Activated naive CD8-positive, alpha-beta T cell treated with anti-CD3 and anti-CD28 coated beads, Interleukin-2, amount 50 U/mL, for 24 hours (primary cell): ENCODE data around the gene ABHD8.

Source experiments
- ATAC-seq: fragments of 150-1000 bp; cut with Tn5 transposase; one replicate; pipeline ENCODE4 v1.10.0; 2021
- DNase-seq: peaks from one replicate; pipeline ENCODE4 v3.0.0; 2021
- H3K27ac Mint-ChIP-seq: one replicate; pipeline ENCODE4 v1.8.0; 2021; ENCODE audit warnings: mild to moderate bottlenecking, mixed read lengths
- H3K27me3 Mint-ChIP-seq: one replicate; pipeline ENCODE4 v1.8.0; 2021; ENCODE audit warnings: mixed read lengths
- H3K36me3 Mint-ChIP-seq: one replicate; pipeline ENCODE4 v1.8.0; 2021; ENCODE audit warnings: low read depth, mixed read lengths
- H3K4me1 Mint-ChIP-seq: one replicate; pipeline ENCODE4 v1.8.0; 2021; ENCODE audit warnings: mixed read lengths
- H3K4me3 Mint-ChIP-seq: one replicate; pipeline ENCODE4 v1.8.0; 2021; ENCODE audit warnings: mild to moderate bottlenecking, moderate library complexity, mixed read lengths
- H3K9me3 Mint-ChIP-seq: one replicate; pipeline ENCODE4 v1.8.0; 2021; ENCODE audit warnings: mixed read lengths

Gene ABHD8

DNA sequence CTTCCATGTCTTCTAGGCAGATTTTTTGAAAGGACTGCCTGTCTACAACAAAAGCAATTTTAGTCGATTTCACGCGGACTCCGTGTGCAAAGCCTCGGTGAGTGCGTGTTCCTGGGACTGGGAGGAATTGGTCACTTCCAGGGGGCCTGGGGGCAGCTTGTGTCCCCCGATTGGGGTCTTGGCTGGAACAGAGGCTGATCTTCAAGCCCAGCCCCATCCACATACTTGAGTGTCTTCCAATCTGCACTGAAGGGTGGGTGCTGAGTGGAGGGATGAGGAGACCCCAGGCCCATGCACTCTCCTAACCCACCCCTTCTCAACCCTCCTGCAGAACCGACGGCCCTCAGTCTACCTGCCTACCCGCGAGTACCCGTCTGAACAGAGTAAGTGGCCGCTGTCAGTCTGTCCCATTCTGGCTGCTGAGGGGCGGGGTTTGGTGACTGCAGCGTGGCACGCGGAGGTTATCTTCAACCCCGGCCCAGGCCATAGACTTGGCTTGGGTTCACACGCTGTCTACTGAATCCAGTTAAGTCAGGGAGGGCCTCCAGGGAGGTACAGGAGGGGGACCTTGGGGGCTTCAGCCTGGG is 10.9 kb upstream of the ABHD8 start:
- no peaks in the 10 kb centered on the region for H3K9me3 Mint-ChIP-seq
- no peak overlapping the region for H3K4me3 Mint-ChIP-seq
- H3K36me3 Mint-ChIP-seq: peaks cover 10% of the 10 kb centered on the region
- no peak overlapping the region for H3K27ac Mint-ChIP-seq
- H3K27me3 Mint-ChIP-seq: peaks cover 2% of the 10 kb centered on the region
- no peak for ATAC-seq
- no peak for DNase-seq
- peaks cover 21% of the 10 kb centered on the region for H3K4me1 Mint-ChIP-seq

DNA sequence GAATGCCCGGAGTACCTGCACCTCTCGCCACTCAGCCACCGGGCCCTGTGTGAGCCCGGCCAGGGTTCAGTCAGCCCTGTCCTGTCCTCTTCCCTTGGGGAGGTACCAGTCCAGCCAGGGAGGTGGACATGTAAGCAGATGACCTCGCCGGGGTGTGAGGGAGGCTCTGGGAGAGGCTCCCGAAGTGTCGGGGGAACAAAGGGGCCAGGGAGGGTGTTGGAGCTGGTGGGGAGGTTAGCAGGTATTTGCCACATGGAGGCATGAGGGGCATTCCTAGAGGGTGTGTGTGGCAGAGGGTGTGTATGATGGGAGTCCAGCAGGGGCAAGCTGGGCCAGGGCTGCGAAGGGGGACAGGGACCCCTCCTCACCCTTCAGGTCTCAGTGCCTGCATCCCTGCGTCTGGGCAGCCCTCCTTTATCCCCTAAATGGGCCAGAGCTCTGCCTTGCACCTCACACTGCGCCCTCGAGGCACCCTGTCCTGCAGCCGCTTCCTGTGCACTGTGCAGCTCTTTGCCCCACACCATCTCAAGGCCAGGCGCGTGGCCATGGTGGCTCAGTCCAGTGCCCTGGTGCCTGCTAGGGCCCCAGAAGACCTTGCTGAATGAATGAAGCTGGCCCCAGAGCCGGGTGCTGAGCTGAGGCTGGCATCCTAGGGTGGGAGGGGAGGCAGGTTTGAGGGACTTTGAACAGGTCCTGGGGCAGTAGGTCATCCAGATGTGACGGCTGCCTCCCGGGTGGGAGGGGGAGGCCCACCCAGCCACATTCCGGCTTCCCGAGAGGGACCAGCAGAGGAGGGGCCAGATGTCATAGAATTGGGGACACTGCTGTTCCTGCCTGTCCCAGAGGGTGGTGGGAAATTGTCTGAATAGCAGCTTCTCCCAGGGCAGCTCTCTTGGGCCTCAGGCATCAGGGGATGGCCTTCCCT is 9.2 kb upstream of the ABHD8 start:
- no peak overlapping the region for H3K27ac Mint-ChIP-seq
- DNase-seq (no peak), ATAC-seq (no peak)
- H3K27me3 Mint-ChIP-seq: peaks cover 2% of the 10 kb centered on the region
- no peaks in the 10 kb centered on the region for H3K9me3 Mint-ChIP-seq
- H3K36me3 Mint-ChIP-seq: peaks cover 10% of the 10 kb centered on the region
- H3K4me1 Mint-ChIP-seq: peaks cover 30% of the 10 kb centered on the region
- H3K4me3 Mint-ChIP-seq: no peak overlapping the region

DNA sequence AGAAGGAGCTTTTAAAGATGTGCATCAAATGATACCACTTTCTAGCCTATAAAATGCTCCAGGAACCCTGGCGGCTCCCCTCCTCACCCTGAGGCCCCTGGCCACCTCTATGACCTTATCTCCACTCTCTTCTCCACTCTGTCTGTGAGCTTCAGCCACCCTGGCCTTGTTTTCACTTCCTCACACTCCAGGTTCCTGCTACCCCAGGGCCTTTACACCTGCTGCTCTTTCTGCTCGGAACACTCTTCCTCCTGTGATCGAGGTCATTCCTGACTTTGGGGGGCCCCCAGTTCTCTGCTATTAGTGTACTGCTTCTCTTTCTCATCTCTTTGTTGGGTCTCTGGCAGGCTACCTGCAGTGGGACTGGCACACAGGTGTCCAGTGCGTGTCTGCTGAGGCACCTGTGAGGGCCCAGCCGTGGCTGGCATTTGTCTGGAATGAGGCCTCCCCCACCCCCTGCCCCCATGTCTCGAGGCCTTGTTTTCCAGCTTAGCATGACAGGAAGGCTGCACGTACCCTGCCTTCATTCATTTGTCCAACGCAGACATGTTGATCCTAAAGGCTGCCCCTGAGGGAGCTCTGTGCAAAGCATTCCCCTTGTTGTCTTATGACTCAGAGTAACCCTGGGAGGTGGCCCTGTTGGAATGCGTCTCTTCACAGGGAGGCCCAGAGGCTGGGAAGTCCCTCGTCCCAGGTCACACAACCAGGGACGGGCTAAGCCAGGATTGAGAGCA is 8.4 kb upstream of the ABHD8 start:
- H3K4me1 Mint-ChIP-seq: peaks cover 35% of the 10 kb centered on the region
- peaks cover 10% of the 10 kb centered on the region for H3K36me3 Mint-ChIP-seq
- peak overlapping the region; percentile 36 for H3K27ac Mint-ChIP-seq
- DNase-seq (no peak), ATAC-seq (no peak)
- no peaks in the 10 kb centered on the region for H3K9me3 Mint-ChIP-seq
- H3K27me3 Mint-ChIP-seq: peaks cover 2% of the 10 kb centered on the region
- H3K4me3 Mint-ChIP-seq: no peak overlapping the region

DNA sequence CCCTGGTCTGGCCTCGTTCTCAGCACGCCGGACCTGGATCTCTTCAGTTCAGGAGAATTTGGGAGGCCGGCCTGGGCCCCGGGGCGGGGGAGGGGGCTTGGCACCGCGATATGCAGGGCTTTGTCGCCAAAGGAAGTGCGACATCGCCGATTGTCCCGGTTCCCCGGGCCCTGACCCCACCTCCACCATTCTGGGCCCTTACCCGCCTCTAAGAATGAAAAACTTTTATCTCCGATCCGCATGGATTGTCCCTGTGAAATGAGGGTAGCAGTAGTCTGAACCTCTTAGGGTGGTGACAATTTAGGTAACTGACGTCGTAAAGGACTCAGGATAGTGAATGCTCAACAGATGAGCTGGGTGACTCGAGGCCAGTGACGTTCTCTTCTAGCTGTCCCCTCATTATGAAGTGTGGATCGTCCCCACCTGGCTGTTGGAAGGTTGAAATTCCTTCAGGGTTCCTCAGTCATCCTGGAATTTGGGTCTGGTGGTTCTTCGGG is 6.8 kb upstream of the ABHD8 start:
- peaks cover 5% of the 10 kb centered on the region for H3K36me3 Mint-ChIP-seq
- DNase-seq: no peak

DNA sequence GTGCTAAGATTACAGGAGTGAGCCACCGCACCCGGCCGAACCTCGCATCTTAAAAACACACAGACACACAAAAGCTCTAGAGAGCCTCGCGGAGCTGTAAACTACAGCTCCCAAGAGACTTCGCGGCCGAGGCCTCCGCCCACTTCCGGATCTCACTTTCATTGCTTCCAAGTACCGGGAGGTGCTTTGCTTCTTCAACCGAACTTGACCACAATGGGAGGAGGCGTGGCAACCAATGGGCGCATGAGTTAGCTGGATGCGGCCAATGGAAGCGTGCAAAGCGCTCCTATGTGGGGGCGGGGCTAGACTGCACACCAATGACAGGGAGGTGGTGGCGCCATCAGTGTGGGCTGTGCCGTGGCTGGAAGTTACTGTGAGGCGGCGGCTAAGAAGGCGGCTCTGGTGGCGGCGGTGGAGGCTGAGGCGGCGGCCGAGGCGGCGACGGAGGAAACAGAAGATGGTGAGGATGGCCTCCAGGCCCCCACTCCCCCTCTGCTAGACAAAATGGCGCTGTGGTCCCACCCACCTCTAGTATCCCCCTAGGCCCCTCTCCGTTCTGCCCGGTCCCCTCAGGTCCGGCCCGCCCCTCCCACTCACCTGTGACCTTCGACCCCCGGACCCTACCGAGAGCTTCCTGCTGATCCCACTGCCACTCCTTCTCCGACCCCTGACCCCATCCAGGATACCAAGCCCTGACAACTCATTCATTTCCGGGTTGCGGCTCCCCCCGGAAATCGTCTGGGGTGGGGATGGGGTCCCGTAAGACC is 6.2 kb upstream of the ABHD8 start, which contains the start of gene DDA1:
DDA1 (plus strand) TSS at position 366 of the 767 bp plus-strand sequence; CDS start at position 458, 92 bp downstream.
- DNase-seq: peak; percentile 98
- Mint-ChIP-seq H3K4me1 (peaks cover 46% of the 10 kb centered on the region), H3K27ac (peak within 1 kb of the TSS; percentile 90), H3K27me3 (peaks cover 2% of the 10 kb centered on the region), H3K4me3 (peak within 1 kb of the TSS; percentile 84), H3K9me3 (no peaks in the 10 kb centered on the region), H3K36me3 (peaks cover 5% of the 10 kb centered on the region)
- ATAC-seq: peak; percentile 87

More for the DNA sequence above, 6.8 kb upstream of the ABHD8 start:
- H3K9me3 Mint-ChIP-seq: no peaks in the 10 kb centered on the region
- H3K27ac Mint-ChIP-seq: peak overlapping the region; percentile 90
- H3K27me3 Mint-ChIP-seq: peaks cover 2% of the 10 kb centered on the region
- peak overlapping the region; percentile 84 for H3K4me3 Mint-ChIP-seq
- ATAC-seq: no peak
- peaks cover 39% of the 10 kb centered on the region for H3K4me1 Mint-ChIP-seq

DNA sequence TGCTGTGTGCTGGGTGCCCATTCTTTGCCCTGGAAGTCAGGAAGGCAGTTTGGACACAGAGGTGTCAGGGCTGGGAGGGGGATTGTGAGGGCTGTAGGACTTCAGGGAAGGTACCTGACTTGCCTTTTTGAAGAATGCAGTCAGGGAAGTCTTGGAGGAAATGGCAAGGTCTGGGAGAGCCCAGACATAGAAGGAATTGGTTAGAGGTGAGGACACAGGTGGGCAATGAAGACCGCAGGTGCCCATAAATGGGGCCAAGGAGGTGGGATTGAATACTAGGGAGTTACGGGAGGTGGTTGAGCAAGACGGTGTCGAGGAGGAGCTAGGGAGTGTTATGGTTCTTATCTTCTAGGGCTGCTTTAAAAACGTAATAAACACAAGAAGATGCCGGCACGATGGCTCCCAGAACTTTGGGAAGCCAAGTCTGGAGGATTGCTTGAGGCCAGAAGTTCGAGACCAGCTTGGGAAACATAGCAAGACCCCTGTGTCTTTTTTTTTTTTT is 4.7 kb upstream of the ABHD8 start:
- Mint-ChIP-seq H3K27me3 (peaks cover 2% of the 10 kb centered on the region), H3K36me3 (peaks cover 5% of the 10 kb centered on the region), H3K4me3 (peak overlapping the region; percentile 90), H3K27ac (no peak overlapping the region), H3K9me3 (no peaks in the 10 kb centered on the region), H3K4me1 (peaks cover 53% of the 10 kb centered on the region)
- DNase-seq (no peak), ATAC-seq (no peak)

DNA sequence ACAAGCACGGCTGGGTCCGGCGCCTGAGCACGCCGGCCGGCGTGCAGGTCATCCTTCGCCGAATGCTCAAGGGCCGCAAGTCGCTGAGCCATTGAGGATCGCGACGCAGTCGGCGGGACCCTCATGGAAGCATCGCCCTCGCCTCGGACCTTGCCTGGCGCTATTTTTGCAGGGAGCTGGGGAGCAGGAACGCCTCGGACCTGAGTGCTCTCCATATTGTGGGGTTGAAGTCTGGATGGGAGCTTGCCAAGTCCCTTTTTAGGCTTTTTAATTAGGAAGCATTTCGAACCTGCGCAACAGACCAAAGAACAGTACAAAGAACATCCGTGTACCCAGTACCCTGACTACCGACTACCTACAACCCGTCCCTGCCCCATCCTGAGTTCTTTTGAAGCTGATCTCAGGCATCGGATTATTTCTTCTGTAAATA is 3.1 kb upstream of the ABHD8 start:
- Mint-ChIP-seq H3K36me3 (peaks cover 5% of the 10 kb centered on the region), H3K4me1 (peaks cover 52% of the 10 kb centered on the region), H3K4me3 (peak overlapping the region; percentile 90), H3K9me3 (no peaks in the 10 kb centered on the region), H3K27ac (peak overlapping the region; percentile 91), H3K27me3 (peaks cover 2% of the 10 kb centered on the region)
- no peak for ATAC-seq
- no peak for DNase-seq

DNA sequence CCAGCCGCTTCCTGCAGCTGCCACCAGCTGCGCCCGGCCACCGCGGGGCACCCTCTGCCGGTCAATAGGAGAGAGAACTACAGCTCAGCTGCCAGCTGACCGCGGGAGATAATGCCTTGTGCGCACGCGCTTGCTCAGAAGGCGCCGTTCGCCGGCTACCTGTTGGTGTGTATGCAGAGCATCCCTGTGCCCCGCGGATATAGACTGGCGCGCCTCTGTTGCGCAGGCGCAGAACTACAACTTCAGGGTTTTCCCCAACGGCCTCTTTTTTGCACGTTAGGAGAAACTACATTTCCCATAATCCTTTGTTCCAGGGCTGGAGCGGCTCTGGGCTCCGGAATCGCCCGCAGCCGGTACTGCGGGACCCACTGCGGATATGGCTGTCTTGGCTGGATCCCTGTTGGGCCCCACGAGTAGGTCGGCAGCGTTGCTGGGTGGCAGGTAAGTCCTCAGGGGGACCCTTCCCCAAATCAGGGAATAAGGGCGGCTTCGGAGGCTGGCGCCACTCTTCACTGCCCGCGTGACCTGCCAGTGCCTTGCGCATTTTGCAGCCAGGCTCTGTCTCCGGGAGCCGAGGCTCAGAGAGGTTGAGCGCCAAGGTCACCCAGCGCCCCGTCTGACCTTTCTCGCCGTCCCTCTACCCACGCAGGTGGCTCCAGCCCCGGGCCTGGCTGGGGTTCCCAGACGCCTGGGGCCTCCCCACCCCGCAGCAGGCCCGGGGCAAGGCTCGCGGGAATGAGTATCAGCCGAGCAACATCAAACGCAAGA is 2.5 kb upstream of the ABHD8 start, which contains the start of gene MRPL34:
MRPL34 (plus strand) TSS at position 356 of the 768 bp plus-strand sequence; CDS start at position 377, 21 bp downstream.
- peak; percentile 71 for ATAC-seq
- peak within 1 kb of the TSS; percentile 91 for H3K27ac Mint-ChIP-seq
- H3K27me3 Mint-ChIP-seq: peaks cover 2% of the 10 kb centered on the region
- peak; percentile 95 for DNase-seq
- peaks cover 48% of the 10 kb centered on the region for H3K4me1 Mint-ChIP-seq
- peaks cover 4% of the 10 kb centered on the region for H3K36me3 Mint-ChIP-seq
- H3K9me3 Mint-ChIP-seq: no peaks in the 10 kb centered on the region
- peak within 1 kb of the TSS; percentile 90 for H3K4me3 Mint-ChIP-seq

DNA sequence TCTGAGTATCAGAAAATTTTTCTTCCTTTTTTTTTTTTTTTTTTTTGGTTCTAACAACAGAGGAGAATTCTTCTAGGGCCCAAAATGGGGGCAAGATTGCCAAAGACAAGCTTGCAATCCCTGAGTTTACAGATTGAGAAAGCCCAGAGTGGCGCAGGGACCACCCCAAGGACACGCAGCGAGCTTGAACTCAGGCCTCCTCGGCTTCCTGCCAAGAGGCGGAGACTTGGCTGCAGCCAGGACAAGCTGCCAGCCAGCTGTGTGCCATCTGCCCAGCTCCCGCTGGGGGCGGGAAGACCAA is 1.9 kb upstream of the ABHD8 start:
- Mint-ChIP-seq H3K36me3 (peaks cover 3% of the 10 kb centered on the region), H3K27me3 (peaks cover 2% of the 10 kb centered on the region), H3K4me1 (peaks cover 46% of the 10 kb centered on the region), H3K9me3 (no peaks in the 10 kb centered on the region), H3K27ac (peak overlapping the region; percentile 87), H3K4me3 (peak overlapping the region; percentile 90)
- DNase-seq (no peak), ATAC-seq (no peak)

DNA sequence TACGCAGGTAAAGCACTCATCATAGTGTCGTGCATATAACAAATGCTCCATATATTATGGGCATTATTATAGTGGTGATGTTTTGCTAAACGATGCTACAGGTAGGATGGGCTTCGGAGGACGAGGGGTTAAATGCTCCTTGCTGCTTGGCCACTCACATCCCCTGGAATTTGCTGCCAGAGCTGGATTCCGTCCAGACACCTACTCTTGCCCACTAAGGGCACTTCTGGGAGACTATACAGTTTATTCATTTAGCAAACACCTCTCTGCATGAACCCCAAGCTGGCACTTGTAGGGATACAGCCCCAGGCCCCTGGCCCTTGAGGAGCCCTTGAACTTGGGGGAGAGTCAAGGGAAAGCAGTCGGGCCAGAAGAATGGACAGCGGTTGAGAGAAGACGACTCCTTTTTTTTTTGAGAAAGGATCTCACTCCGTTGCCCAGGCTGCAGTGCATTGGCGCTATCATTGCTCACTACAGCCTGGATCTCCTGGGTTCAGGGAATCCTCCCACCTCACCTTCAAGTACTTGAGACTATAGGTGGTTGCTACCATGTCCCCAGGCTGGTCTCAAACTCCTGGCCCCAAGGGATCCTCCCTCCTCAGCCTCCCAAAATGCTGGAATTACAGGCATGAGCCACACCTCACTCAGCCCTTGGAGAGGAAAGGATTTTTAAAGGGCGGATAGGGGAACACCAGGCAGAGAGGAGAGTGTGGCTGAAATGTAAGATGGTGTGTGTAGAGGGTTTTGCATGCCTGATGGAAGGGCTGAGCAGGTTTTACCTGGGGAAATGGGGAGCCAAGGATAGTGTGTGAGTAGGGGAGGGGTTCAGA is 1.4 kb upstream of the ABHD8 start:
- H3K36me3 Mint-ChIP-seq: peaks cover 3% of the 10 kb centered on the region
- H3K4me3 Mint-ChIP-seq: peak overlapping the region; percentile 90
- H3K27me3 Mint-ChIP-seq: peaks cover 2% of the 10 kb centered on the region
- H3K9me3 Mint-ChIP-seq: no peaks in the 10 kb centered on the region
- ATAC-seq: no peak
- H3K27ac Mint-ChIP-seq: peak overlapping the region; percentile 87
- peaks cover 44% of the 10 kb centered on the region for H3K4me1 Mint-ChIP-seq
- DNase-seq: no peak

DNA sequence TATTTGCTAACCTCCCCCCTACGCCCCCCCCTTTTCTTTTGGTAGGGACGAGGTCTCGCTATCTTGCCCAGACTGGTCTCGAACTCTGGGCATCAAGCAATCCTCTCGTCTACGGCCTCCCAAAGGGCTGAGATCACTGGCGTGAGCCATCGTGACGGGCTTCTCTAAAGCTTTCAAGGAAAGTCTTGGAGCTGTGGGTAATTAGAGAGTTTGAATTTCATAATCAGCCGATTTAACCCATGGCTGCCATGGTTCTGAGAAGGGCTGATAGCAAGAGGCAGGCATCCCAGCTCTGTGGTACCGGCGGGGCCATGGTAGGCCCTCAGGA is 679 bp upstream of the ABHD8 start:
- Mint-ChIP-seq H3K4me1 (peaks cover 40% of the 10 kb centered on the region), H3K36me3 (peaks cover 3% of the 10 kb centered on the region), H3K27ac (no peak overlapping the region), H3K9me3 (no peaks in the 10 kb centered on the region), H3K4me3 (peak overlapping the region; percentile 65), H3K27me3 (no peaks in the 10 kb centered on the region)
- no peak for DNase-seq
- ATAC-seq: no peak

DNA sequence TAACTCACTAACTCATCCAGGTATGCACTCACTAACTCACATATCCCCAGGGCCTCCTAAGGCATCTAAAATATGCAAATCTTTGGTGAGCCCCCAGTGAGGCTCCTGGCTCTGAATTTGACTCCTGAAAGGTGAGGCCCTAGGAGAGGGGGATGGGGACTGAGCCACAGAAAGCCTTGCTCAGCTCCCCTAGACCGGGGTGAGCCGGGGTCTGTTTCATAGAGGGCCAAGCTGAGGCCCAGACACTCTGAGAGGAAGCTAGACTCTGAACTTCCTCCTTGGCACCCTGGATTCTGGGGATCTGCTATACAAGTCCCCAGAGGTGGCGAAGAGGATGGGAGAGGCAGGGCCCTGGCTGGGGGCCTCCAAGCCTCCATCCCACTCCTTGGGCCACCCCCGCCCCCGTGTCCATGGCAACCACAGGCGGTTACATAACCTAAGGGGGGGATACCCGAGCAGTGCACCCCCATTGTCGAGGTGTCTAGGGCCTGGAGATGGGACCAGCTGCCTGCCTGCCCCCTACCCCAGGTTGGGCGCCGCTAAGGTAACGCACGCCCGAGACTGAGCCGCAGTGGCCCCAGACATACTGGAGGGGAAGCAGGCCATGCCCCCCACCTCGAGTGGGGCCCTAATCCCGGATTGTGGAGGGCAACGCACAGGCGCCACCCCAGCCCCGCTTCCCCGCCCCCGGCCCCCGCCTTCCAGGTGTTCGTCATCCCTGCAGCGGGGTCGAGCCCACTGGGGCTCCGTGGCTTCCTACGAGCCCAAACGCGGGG is 646 bp downstream of the ABHD8 start:
- peaks cover 11% of the 10 kb centered on the region for H3K36me3 Mint-ChIP-seq
- H3K27ac Mint-ChIP-seq: no peak overlapping the region
- DNase-seq: peak; percentile 22
- H3K4me1 Mint-ChIP-seq: peaks cover 34% of the 10 kb centered on the region
- peak overlapping the region; percentile 65 for H3K4me3 Mint-ChIP-seq
- H3K9me3 Mint-ChIP-seq: no peaks in the 10 kb centered on the region
- peak; percentile 0 for ATAC-seq
- H3K27me3 Mint-ChIP-seq: no peaks in the 10 kb centered on the region
